ENCODE measurements around the gene RPF1.
A peak's percentile ranks its signal among the peaks of the same experiment; 100 is the strongest.
"Not testable (repeated sequence)": the region's sequence is repeated elsewhere in the genome, so short reads cannot be mapped to it uniquely, and the experiment has no call there.

Gene RPF1

GRCh38 chr1:84478876-84479868 lies at the start of gene RPF1:
RPF1 (plus strand) TSS chr1:84479266; CDS start chr1:84479282, 16 bp downstream.
- DNase-seq = peak; percentile 80 to 81

GRCh38 chr1:84430546-84430945 lies 48.5 kb upstream of the RPF1 start:
- DNase-seq = no peak

- DNase-seq = peak; percentile 32 to 55
Observed at GRCh38 chr1:84433258-84434080, 45.6 kb upstream of the RPF1 start.

GRCh38 chr1:84434081-84434769 lies 44.8 kb upstream of the RPF1 start:
- DNase-seq = no peak

GRCh38 chr1:84434801-84435549 lies 44.1 kb upstream of the RPF1 start:
- DNase-seq = no peak

- DNase-seq = no peak
Observed at GRCh38 chr1:84436876-84437655, 42.0 kb upstream of the RPF1 start.

- no peak for DNase-seq
Observed at GRCh38 chr1:84442256-84442655, 36.8 kb upstream of the RPF1 start.

GRCh38 chr1:84442747-84443646 lies 36.1 kb upstream of the RPF1 start:
- peak; percentile 32 to 33 for DNase-seq

- not testable (repeated sequence) for DNase-seq
Observed at GRCh38 chr1:84448704-84449103, 30.4 kb upstream of the RPF1 start.

- no peak for DNase-seq
Observed at GRCh38 chr1:84450910-84451309, 28.2 kb upstream of the RPF1 start.

- DNase-seq = no peak
Observed at GRCh38 chr1:84452436-84452835, 26.6 kb upstream of the RPF1 start.

GRCh38 chr1:84462118-84462517 lies 16.9 kb upstream of the RPF1 start:
- DNase-seq = no peak

- no peak for DNase-seq
Observed at GRCh38 chr1:84467298-84467697, 11.8 kb upstream of the RPF1 start.

GRCh38 chr1:84476225-84476624 lies 2.8 kb upstream of the RPF1 start:
- DNase-seq = no peak

- DNase-seq = no peak
Observed at GRCh38 chr1:84479998-84480397, 932 bp downstream of the RPF1 start.

- no peak for DNase-seq
Observed at GRCh38 chr1:84480650-84481049, 1.6 kb downstream of the RPF1 start.

GRCh38 chr1:84481317-84481716 lies 2.3 kb downstream of the RPF1 start:
- no peak for DNase-seq

GRCh38 chr1:84488107-84488506 lies 9.0 kb downstream of the RPF1 start:
- DNase-seq = no peak

GRCh38 chr1:84489766-84490165 lies 10.7 kb downstream of the RPF1 start:
- no peak for DNase-seq

GRCh38 chr1:84492726-84493125 lies 13.7 kb downstream of the RPF1 start:
- DNase-seq = no peak

All from stimulated activated CD4-positive, alpha-beta T cell treated with anti-CD3 and anti-CD28 coated beads, Interleukin-2, amount 100 ng/mL, for 24 hours (primary cell).